ENCODE measurements around the gene B3GNT2.

Gene B3GNT2

GRCh38 chr2:62202729-62203128, 6.8 kb downstream of the B3GNT2 start:
- in situ Hi-C loops (cut with HindIII; ENCODE audit: low sequenced_read_pairs): no loop called here

GRCh38 chr2:62203459-62203858, 7.5 kb downstream of the B3GNT2 start:
- in situ Hi-C loops (cut with HindIII; ENCODE audit: low sequenced_read_pairs): no loop called here

- in situ Hi-C loops (cut with HindIII; ENCODE audit: low sequenced_read_pairs): no loop called here
Observed at GRCh38 chr2:62204998-62205496, 9.1 kb downstream of the B3GNT2 start.

GRCh38 chr2:62205554-62205953, 9.6 kb downstream of the B3GNT2 start:
- in situ Hi-C loops (cut with HindIII; ENCODE audit: low sequenced_read_pairs): no loop called here

- in situ Hi-C loops (cut with HindIII; ENCODE audit: low sequenced_read_pairs): no loop called here
Observed at GRCh38 chr2:62206024-62206423, 10.1 kb downstream of the B3GNT2 start.

- in situ Hi-C loops (cut with HindIII; ENCODE audit: low sequenced_read_pairs): no loop called here
Observed at GRCh38 chr2:62207491-62207890, 11.6 kb downstream of the B3GNT2 start.

GRCh38 chr2:62208074-62208757, 12.3 kb downstream of the B3GNT2 start:
- in situ Hi-C loops (cut with HindIII; ENCODE audit: low sequenced_read_pairs): no loop called here

- in situ Hi-C loops (cut with HindIII; ENCODE audit: low sequenced_read_pairs): no loop called here
Observed at GRCh38 chr2:62208758-62209114, 12.8 kb downstream of the B3GNT2 start.

GRCh38 chr2:62209427-62209991, 13.6 kb downstream of the B3GNT2 start:
- in situ Hi-C loops (cut with HindIII; ENCODE audit: low sequenced_read_pairs): no loop called here

GRCh38 chr2:62215306-62216064, 19.6 kb downstream of the B3GNT2 start:
- in situ Hi-C loops (cut with HindIII; ENCODE audit: low sequenced_read_pairs): no loop called here

- in situ Hi-C loops (cut with HindIII; ENCODE audit: low sequenced_read_pairs): no loop called here
Observed at GRCh38 chr2:62216113-62216512, 20.2 kb downstream of the B3GNT2 start.

GRCh38 chr2:62216616-62217015, 20.7 kb downstream of the B3GNT2 start:
- in situ Hi-C loops (cut with HindIII; ENCODE audit: low sequenced_read_pairs): no loop called here

- in situ Hi-C loops (cut with HindIII; ENCODE audit: low sequenced_read_pairs): no loop called here
Observed at GRCh38 chr2:62217421-62217820, 21.5 kb downstream of the B3GNT2 start.

- in situ Hi-C loops (cut with HindIII; ENCODE audit: low sequenced_read_pairs): no loop called here
Observed at GRCh38 chr2:62217970-62218369, 22.1 kb downstream of the B3GNT2 start.

- in situ Hi-C loops (cut with HindIII; ENCODE audit: low sequenced_read_pairs): no loop called here
Observed at GRCh38 chr2:62219407-62220159, 23.7 kb downstream of the B3GNT2 start.

GRCh38 chr2:62221141-62221540, 25.2 kb downstream of the B3GNT2 start:
- in situ Hi-C loops (cut with HindIII; ENCODE audit: low sequenced_read_pairs): no loop called here

- in situ Hi-C loops (cut with HindIII; ENCODE audit: low sequenced_read_pairs): no loop called here
Observed at GRCh38 chr2:62222171-62222570, 26.3 kb downstream of the B3GNT2 start.

- in situ Hi-C loops (cut with HindIII; ENCODE audit: low sequenced_read_pairs): no loop called here
Observed at GRCh38 chr2:62222674-62223073, 26.8 kb downstream of the B3GNT2 start.

- in situ Hi-C loops (cut with HindIII; ENCODE audit: low sequenced_read_pairs): no loop called here
Observed at GRCh38 chr2:62224976-62225375, 29.1 kb downstream of the B3GNT2 start.

GRCh38 chr2:62227386-62228075, 31.6 kb downstream of the B3GNT2 start:
- in situ Hi-C loops (cut with HindIII; ENCODE audit: low sequenced_read_pairs): no loop called here
